ENCODE data around the gene SLC39A11.

DNA sequence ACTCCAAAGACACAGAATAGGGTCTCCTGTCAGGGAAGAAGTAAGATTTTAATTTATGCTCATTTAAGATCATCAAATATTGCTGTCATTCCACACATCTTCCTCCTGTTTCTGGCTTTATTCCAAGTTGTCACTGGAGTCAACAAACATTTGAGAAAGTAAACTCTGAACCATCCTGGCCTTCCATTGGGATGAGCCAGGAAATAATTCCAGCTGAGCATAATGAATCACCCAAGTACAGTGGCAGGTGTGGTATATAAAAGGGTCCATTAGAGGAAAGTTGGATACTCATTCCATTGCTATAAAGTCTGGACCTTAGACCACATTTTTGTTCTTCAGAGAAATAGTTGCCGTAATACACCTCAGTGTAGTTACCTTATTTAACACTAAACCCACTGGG is 246.1 kb downstream of the SLC39A11 start:
- no peak for TF ChIP-seq POLR2A (IDR thresholded peaks at IDR 0.05)
- TF ChIP-seq, protein P1, sequence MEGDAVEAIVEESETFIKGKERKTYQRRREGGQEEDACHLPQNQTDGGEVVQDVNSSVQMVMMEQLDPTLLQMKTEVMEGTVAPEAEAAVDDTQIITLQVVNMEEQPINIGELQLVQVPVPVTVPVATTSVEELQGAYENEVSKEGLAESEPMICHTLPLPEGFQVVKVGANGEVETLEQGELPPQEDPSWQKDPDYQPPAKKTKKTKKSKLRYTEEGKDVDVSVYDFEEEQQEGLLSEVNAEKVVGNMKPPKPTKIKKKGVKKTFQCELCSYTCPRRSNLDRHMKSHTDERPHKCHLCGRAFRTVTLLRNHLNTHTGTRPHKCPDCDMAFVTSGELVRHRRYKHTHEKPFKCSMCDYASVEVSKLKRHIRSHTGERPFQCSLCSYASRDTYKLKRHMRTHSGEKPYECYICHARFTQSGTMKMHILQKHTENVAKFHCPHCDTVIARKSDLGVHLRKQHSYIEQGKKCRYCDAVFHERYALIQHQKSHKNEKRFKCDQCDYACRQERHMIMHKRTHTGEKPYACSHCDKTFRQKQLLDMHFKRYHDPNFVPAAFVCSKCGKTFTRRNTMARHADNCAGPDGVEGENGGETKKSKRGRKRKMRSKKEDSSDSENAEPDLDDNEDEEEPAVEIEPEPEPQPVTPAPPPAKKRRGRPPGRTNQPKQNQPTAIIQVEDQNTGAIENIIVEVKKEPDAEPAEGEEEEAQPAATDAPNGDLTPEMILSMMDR (IDR thresholded peaks at IDR 0.05): no peak

All from body of pancreas (tissue), 4 donors.